ENCODE measurements around the gene PLXNA4.
A peak's percentile ranks its signal among the peaks of the same experiment; 100 is the strongest.

The PLXNA4 gene

GRCh38 chr7:132580277-132580676 is 4.0 kb upstream of the PLXNA4 start:
- in situ Hi-C loops (cut with HindIII; ENCODE audit: low sequenced_read_pairs), result loop anchor here (5.0 kb wide), 1 partner anchor 47 kb away; no protein-coding TSS in a partner anchor
- no peak for DNase-seq (ENCODE audit: low read depth)
- TF ChIP-seq CTCF (IDR thresholded peaks at IDR 0.05; ENCODE audit: low read depth, low read length, missing control alignments), result no peak
- H3K4me3 ChIP-seq (ENCODE audit: low read depth, low read length), result no peak overlapping the region

DNA sequence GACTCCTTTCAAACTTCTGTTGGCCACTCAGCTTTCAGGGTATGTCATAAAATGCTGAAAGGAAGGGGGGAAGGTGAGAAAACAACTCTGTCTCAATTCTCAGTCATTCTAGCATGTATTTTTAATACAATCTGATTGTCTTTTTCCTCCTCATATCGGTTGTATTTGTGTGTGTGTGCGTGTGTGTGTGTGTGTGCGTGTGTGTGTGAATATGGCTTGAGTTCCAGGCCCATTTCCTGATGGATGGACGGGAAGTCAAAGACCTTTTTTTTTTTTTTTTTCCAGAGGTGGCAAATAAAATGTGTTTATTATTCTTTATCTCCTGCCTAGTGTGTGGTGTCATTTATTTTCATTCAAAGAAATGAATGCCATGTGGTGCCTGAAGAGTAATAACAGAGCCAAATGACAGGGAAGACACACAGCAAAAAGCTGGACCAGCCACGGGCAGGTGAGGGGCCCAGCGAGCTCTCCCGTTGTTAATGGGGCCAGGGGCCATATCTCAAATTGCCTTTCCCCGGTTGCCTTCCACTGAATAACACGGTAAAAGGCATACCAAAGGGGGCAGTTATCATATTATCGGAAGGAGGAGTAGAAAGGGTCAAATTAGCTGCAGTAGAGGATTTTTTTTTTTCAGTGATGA is 3.1 kb upstream of the PLXNA4 start:
- in situ Hi-C loops (cut with HindIII; ENCODE audit: low sequenced_read_pairs), result no loop called here
- no peak for DNase-seq (ENCODE audit: low read depth)
- no peak for TF ChIP-seq CTCF (IDR thresholded peaks at IDR 0.05; ENCODE audit: low read depth, low read length, missing control alignments)
- no peak overlapping the region for H3K4me3 ChIP-seq (ENCODE audit: low read depth, low read length)

GRCh38 chr7:132578826-132579225 is 2.6 kb upstream of the PLXNA4 start:
- no peak overlapping the region for H3K4me3 ChIP-seq (ENCODE audit: low read depth, low read length)
- in situ Hi-C loops (cut with HindIII; ENCODE audit: low sequenced_read_pairs), result no loop called here
- TF ChIP-seq CTCF (IDR thresholded peaks at IDR 0.05; ENCODE audit: low read depth, low read length, missing control alignments), result no peak
- DNase-seq (ENCODE audit: low read depth), result no peak

DNA sequence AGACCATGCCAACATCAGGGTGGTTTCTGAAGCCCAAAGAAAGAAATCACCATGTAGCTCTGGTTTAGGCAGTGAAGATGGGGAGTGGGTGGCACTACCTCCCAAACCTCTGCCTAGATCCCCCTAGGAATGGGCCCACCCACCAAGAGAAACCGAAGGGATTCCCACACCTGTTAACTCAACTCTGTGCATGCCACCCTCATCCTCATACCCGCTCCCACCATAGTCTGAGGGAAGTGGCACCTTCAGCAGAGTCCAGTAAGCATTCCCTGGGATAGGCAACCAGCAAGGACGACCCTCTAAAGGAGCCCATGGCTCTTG is 1.7 kb upstream of the PLXNA4 start:
- H3K4me3 ChIP-seq (ENCODE audit: low read depth, low read length), result no peak overlapping the region
- no peak for TF ChIP-seq CTCF (IDR thresholded peaks at IDR 0.05; ENCODE audit: low read depth, low read length, missing control alignments)
- in situ Hi-C loops (cut with HindIII; ENCODE audit: low sequenced_read_pairs), result no loop called here
- DNase-seq (ENCODE audit: low read depth), result no peak

DNA sequence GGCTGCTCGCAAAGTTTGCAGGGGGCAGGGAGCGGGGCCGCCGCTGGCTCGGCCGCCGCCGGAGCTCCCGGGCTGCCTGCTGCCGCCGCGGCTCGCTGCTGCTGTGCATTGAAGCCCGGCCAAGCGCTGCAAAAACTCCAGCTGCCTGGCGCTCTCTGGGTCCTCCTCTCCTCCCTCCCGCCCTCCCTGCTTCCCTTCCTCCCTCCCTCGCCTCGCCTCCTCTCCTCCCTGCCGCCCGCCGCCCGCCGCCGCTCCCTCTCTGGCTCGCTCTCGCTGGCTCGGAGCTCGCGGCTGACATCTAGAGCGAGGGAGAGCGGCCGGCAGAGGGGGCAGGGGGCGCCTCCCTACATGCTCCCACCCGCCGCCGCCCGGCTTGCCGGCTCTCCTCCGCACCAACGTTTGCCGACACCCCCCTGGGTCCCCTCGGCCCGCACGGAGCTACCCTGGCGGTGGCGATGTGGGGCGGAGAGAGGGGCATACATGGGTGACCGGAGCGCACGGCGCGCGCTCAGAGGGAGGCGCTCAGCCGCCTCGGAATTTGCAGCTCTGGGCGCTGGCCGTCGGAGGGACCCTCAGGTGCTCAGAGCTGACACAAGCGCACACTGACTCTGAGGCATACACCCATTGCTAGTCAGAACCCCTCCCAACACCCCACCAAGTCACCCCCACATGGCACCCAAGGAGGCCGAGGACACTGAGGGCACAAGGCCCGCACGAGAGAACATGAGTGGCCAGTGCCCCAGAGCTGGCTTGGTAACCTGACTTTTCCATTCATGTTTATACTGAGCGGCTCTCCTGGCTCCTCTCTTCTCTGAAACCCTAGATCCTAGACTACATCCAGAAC is 1.2 kb upstream of the PLXNA4 start:
- in situ Hi-C loops (cut with HindIII; ENCODE audit: low sequenced_read_pairs), result no loop called here
- peak; percentile 54 for DNase-seq (ENCODE audit: low read depth)
- peak; percentile 31 for TF ChIP-seq CTCF (IDR thresholded peaks at IDR 0.05; ENCODE audit: low read depth, low read length, missing control alignments)
- peak overlapping the region; percentile 37 for H3K4me3 ChIP-seq (ENCODE audit: low read depth, low read length)

DNA sequence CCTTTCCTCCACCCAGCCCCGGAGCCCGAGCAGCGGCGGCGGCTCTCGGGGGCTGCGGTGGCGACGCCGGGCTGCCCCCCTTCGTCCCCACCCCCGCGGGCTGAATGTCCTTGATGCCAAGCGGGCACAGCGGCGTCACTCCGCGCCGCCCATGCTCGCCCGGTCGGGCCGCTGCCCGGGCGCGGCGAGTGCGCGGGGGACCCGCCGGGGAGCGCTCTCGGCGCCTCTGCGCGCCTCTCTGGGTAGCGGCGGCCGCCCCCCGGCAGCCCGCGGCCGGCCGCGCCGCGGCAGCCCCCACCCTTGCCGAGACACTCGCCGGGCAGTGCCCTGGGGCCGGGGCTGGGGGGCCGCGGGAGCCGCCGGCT is 433 bp upstream of the PLXNA4 start:
- H3K4me3 ChIP-seq (ENCODE audit: low read depth, low read length), result peak overlapping the region; percentile 58
- TF ChIP-seq CTCF (IDR thresholded peaks at IDR 0.05; ENCODE audit: low read depth, low read length, missing control alignments), result no peak
- no peak for DNase-seq (ENCODE audit: low read depth)
- in situ Hi-C loops (cut with HindIII; ENCODE audit: low sequenced_read_pairs), result no loop called here
